ENCODE results near the gene ZNF362. TPM values are rescaled to one million over a fixed set of nuclear protein-coding genes. Genes with fewer than 3 reads are reported as not detected.

Gene ZNF362
- total and polyA plus RNA-seq, 4 donors: 2.3 to 6.3 (median 5.4) TPM

GRCh38 chr1:33338440-33339211, 82.3 kb downstream of the ZNF362 start:
- Histone ChIP-seq H3K4me1 (ENCODE audit: control insufficient read depth in 4 of 4, insufficient read depth in 4 of 4, low read length in 3 of 4) (peaks cover 46 to 84% (median 78%) of the 10 kb centered on the region in 4 donors), H3K36me3 (ENCODE audit: control insufficient read depth in 4 of 4, insufficient read depth in 3 of 4, low read depth in 1 of 4, low read length in 3 of 4) (no peaks in the 10 kb centered on the region)

More at GRCh38 chr1:33338440-33339211, 82.3 kb downstream of the ZNF362 start:
- no peak for DNase-seq (ENCODE audit: low spot score)
- TF ChIP-seq FOXA2 (IDR thresholded peaks at IDR 0.05) (no peak), RAD21 (IDR thresholded peaks at IDR 0.05) (no peak), HNF4G (IDR thresholded peaks at IDR 0.05) (no peak), MAX (IDR thresholded peaks at IDR 0.05) (peak; percentile 20), TAF1 (conservative IDR thresholded peaks at IDR 0.05) (no peak), ATF3 (IDR thresholded peaks at IDR 0.05) (no peak), HNF4A (conservative IDR thresholded peaks at IDR 0.05) (peak in 1 of 2 donors; percentile 35), GABPA (IDR thresholded peaks at IDR 0.05 in 1 of 2, conservative IDR thresholded peaks at IDR 0.05 in 1 of 2) (peak in 1 of 2 donors; percentile 8), RXRA (IDR thresholded peaks at IDR 0.05) (peak in 1 of 2 donors; percentile 48), NR2F2 (IDR thresholded peaks at IDR 0.05) (no peak), CTCF (IDR thresholded peaks at IDR 0.05; ENCODE audit: low read depth, low read length, missing input control) (no peak), JUND (IDR thresholded peaks at IDR 0.05) (no peak), ZBTB33 (IDR thresholded peaks at IDR 0.05) (no peak), EGR1 (IDR thresholded peaks at IDR 0.05; ENCODE audit: low read depth in 2 of 2) (no peak), FOXA1 (IDR thresholded peaks at IDR 0.05) (no peak), SP1 (IDR thresholded peaks at IDR 0.05) (peak; percentile 51), YY1 (IDR thresholded peaks at IDR 0.05) (no peak), REST (IDR thresholded peaks at IDR 0.05) (no peak)
- Histone ChIP-seq H3K9me3 (ENCODE audit: control insufficient read depth in 4 of 4, low read length in 3 of 4) (no peaks in the 10 kb centered on the region), H3K4me3 (ENCODE audit: low read depth in 1 of 3, low read length in 3 of 3) (no peak overlapping the region), H3K27me3 (ENCODE audit: control insufficient read depth in 4 of 4, insufficient read depth in 4 of 4, low read length in 3 of 4) (no peaks in the 10 kb centered on the region), H3K9ac (ENCODE audit: low read depth in 1 of 2, low read length in 2 of 2) (peak overlapping the region; percentile 10 to 16), H3K27ac (ENCODE audit: low read depth in 1 of 2, low read length in 2 of 2) (peak overlapping the region; percentile 97 to 99)
- WGBS: 36% methylated on average over 14 of the region's 14 CpGs

All from liver (tissue), 9 donors.